Endothelial cell of umbilical vein (primary cell): ENCODE results near the gene FKRP. TPM values are rescaled to one million over a fixed set of nuclear protein-coding genes. Genes with fewer than 3 reads are reported as not detected.

Experiments
- BruUV-seq: library from RNA; stranded (reverse); fragments of 400-500 nt; replicated peaks from 2 replicates; lab custom pipeline; 2021; lab: Mats Ljungman, UMichigan
- CTCF ChIA-PET: fragments of 300-600, 350-600 bp; sonication (Branson Sonifier 250); formaldehyde crosslinking; loops from one replicate; lab custom pipeline; 2021; ENCODE audit warnings: antibody characterized with exemption, inconsistent platforms; lab: Charles Lee
- POLR2A ChIA-PET: fragments of 300-600, 350-600 bp; sonication (Branson Sonifier 250); formaldehyde crosslinking; loops from one replicate; lab custom pipeline; 2021; ENCODE audit warnings: antibody characterized with exemption, inconsistent platforms; lab: Charles Lee
- DNase-seq: peaks from one replicate; pipeline ENCODE4 v3.0.0-alpha.2; 2011; ENCODE audit warnings: low read depth, low spot score
- FAIRE-seq: peaks from 2 replicates; lab custom pipeline; 2011; peaks lifted over from hg19 to GRCh38; lab: Jason Lieb, UNC
- H2AFZ ChIP-seq: 2 replicates; pipeline ENCODE4 v1.6.0; 2012; ENCODE audit warnings: low read depth, low read length, control low read depth, inconsistent platforms
- H3K27ac ChIP-seq: 2 replicates; pipeline ENCODE4 v1.5.1; 2011; ENCODE audit warnings: low read depth, mild to moderate bottlenecking, control low read depth, low read length, moderate library complexity; ENCODE audit not compliant: insufficient read depth
- H3K27me3 ChIP-seq, 2 experiments: 2 replicates each; pipeline versions ENCODE4 v1.6.0 to v1.6.1; 2011; ENCODE audit warnings: low read length in 2 of 2, mixed read lengths in 1 of 2; ENCODE audit not compliant: control insufficient read depth in 2 of 2, insufficient read depth in 2 of 2
- H3K36me3 ChIP-seq, 2 experiments: 2 replicates in 1 of 2; 3 replicates in 1 of 2; pipeline ENCODE4 v1.5.1; 2011; ENCODE audit warnings: low read length in 2 of 2, mild to moderate bottlenecking in 1 of 2, moderate library complexity in 1 of 2; ENCODE audit not compliant: control insufficient read depth in 2 of 2, insufficient read depth in 2 of 2; ENCODE audit errors: extremely low read depth in 1 of 2
- H3K4me1 ChIP-seq: 3 replicates; pipeline ENCODE4 v1.5.1; 2011; ENCODE audit warnings: mild to moderate bottlenecking, low read length; ENCODE audit not compliant: control insufficient read depth, insufficient read depth; ENCODE audit errors: extremely low read depth
- H3K4me2 ChIP-seq: 2 replicates; pipeline ENCODE4 v1.6.1; 2011; ENCODE audit warnings: low read length, control low read depth, mixed read lengths; ENCODE audit not compliant: insufficient read depth
- H3K4me3 ChIP-seq, 3 experiments: fragments of 200-600 bp in 1 of 3; sonication (generic), shearing (Covaris generic) in 1 of 3; replicated peaks in 1 of 3; 2 replicates each; pipeline ENCODE4 v1.5.1; 2011 to 2016; ENCODE audit warnings: control low read depth in 3 of 3, low read length in 3 of 3, mild to moderate bottlenecking in 2 of 3, inconsistent platforms in 1 of 3, low read depth in 1 of 3, moderate library complexity in 1 of 3; ENCODE audit not compliant: insufficient read depth in 1 of 3
- H3K79me2 ChIP-seq: 2 replicates; pipeline ENCODE4 v1.6.0; 2012; ENCODE audit warnings: low read length, inconsistent platforms; ENCODE audit not compliant: control insufficient read depth, insufficient read depth
- H3K9ac ChIP-seq: replicated peaks from 2 replicates; pipeline ENCODE3; 2011; ENCODE audit warnings: low read length, control low read depth; ENCODE audit not compliant: insufficient read depth; ENCODE audit errors: extremely low read depth
- H3K9me1 ChIP-seq: replicated peaks from 3 replicates; pipeline ENCODE4 v1.6.0; 2011; ENCODE audit warnings: mild to moderate bottlenecking, low read length; ENCODE audit not compliant: control insufficient read depth, insufficient read depth; ENCODE audit errors: extremely low read depth
- H3K9me3 ChIP-seq: replicated peaks from 2 replicates; pipeline ENCODE4 v1.5.1; 2012; ENCODE audit warnings: low read length, inconsistent platforms; ENCODE audit not compliant: control insufficient read depth, insufficient read depth
- H4K20me1 ChIP-seq: replicated peaks from 2 replicates; pipeline ENCODE3; 2011; ENCODE audit warnings: mild to moderate bottlenecking, low read length; ENCODE audit not compliant: control insufficient read depth, insufficient read depth; ENCODE audit errors: extremely low read depth
- EZH2 ChIP-seq: IDR thresholded peaks from 2 replicates; pipeline ENCODE4 v1.6.1; 2012; ENCODE audit warnings: borderline replicate concordance, low read depth, mild to moderate bottlenecking, moderate library complexity, low read length, inconsistent platforms; ENCODE audit not compliant: severe bottlenecking
- FOS ChIP-seq: IDR thresholded peaks from 2 replicates; pipeline ENCODE4 v1.6.1; 2011; ENCODE audit warnings: mild to moderate bottlenecking, low read length, moderate library complexity, borderline replicate concordance; ENCODE audit not compliant: insufficient read depth
- GATA2 ChIP-seq: IDR thresholded peaks from 2 replicates; pipeline ENCODE4 v1.7.0; 2011; ENCODE audit warnings: low read depth, mild to moderate bottlenecking, moderate library complexity, mixed read lengths, low read length; ENCODE audit not compliant: insufficient read length, insufficient read depth
- JUN ChIP-seq: IDR thresholded peaks from 2 replicates; pipeline ENCODE4 v1.6.1; 2011; ENCODE audit warnings: borderline replicate concordance, low read depth; ENCODE audit not compliant: insufficient read length, insufficient read depth
- MYC ChIP-seq: IDR thresholded peaks from one replicate; pipeline ENCODE4 v1.6.1; 2011; ENCODE audit warnings: mild to moderate bottlenecking, low read depth, low read length
- POLR2A ChIP-seq: IDR thresholded peaks from 2 replicates; pipeline ENCODE4 v1.6.1; 2012; ENCODE audit warnings: low read depth, mild to moderate bottlenecking, control low read depth, low read length
- POLR2AphosphoS5 ChIP-seq: IDR thresholded peaks from 2 replicates; pipeline ENCODE4 v1.6.1; 2012; ENCODE audit warnings: low read depth, mild to moderate bottlenecking, control low read depth, low read length, moderate library complexity; ENCODE audit not compliant: insufficient read depth
- dilution Hi-C: fragments of 300-500 bp; cut with MboI; formaldehyde crosslinking; loops from one replicate; pipeline ENCODE4 v1.15.0; 2019; ENCODE audit warnings: low sequenced_read_pairs; ENCODE audit not compliant: extremely low pct_ligation_motif_present
- intact Hi-C: fragments of 100-400 bp; cut with micrococcal nuclease; formaldehyde crosslinking; loops from one replicate; pipeline ENCODE4 v1.10.0; 2022
- polyA plus RNA-seq, 4 experiments: library from polyadenylated mRNA; depleted of rRNA in 3 of 4; stranded (reverse) in 3 of 4; unstranded in 1 of 4; fragments of >200 nt; gene quantifications; 2 replicates each; pipeline versions ENCODE4 v1.2.1 to v1.2.3, GENCODE V29; 2011 to 2012; ENCODE audit warnings: missing spikeins in 1 of 4
- total RNA-seq: library from RNA; stranded (reverse); gene quantifications from 2 replicates; pipeline ENCODE4 v1.2.3, GENCODE V29; 2021
- TF ChIP-seq, protein P1 (sequence below), 2 donors: IDR thresholded peaks; 1 replicate in 1 of 2; 2 replicates in 1 of 2; pipeline ENCODE4 v1.5.1; 2011; ENCODE audit warnings: low read length in 2 of 2, mild to moderate bottlenecking in 2 of 2, moderate library complexity in 2 of 2, control low read depth in 1 of 2, inconsistent platforms in 1 of 2, low read depth in 1 of 2; ENCODE audit not compliant: insufficient read depth in 1 of 2; ENCODE audit errors: extremely low read depth in 1 of 2
- TF ChIP-seq, protein P2 (sequence below): IDR thresholded peaks from 2 replicates; pipeline ENCODE4 v1.6.1; 2011; ENCODE audit not compliant: insufficient read depth, insufficient read length

The FKRP gene
- total and polyA plus RNA-seq, 2 donors (not counting 3 experiments of a cell fraction or from before 2014, with no cell fraction given): 31.5 to 32.8 TPM

DNA sequence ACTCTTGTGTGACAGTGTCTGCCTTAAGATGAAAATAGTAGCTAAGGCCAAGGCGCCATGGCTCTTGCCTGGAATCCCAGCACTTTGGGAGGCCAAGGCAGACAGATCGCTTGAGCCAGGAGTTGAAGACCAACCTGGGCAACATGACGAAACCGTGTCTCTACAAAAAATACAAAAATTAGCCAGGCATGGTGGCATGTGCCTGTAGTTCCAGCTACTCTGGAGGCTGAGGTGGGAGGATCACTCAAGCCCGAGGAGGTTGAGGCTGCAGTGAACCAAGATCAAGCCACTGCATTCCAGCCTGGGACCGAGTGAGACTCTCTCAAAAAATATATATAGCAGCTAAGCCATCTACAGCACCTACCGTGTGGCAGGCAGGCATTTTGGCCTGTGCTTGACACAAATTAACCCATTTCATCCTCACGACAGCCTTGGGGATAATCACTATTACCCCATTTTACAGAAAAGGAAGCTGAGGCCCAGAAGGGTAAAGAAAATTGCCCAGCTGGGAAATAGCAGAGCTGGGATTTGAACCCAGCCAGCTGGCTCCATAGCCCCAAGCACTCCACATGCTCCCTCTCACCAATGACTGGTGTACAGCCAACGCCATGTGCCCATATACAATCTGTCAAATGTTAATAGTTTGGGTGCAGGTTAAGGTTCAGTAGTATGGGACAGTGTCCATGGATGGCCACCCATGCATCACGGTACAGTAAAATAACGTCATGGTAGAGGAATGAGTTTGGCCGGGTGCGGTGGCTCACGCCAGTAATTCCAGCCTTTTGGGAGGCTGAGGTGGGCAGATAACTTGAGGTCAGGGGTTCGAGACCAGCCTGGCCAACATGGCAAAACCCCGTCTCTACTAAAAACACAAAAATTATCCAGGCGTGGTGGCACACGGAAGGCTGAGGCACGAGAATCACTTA lies 39.5 kb downstream of the FKRP start:
- H3K4me1 ChIP-seq: peaks cover 34% of the 10 kb centered on the region
- dilution Hi-C loops (no loop called here), intact Hi-C loops (loop anchor here (5.0 kb wide), 1 partner anchor 472 kb away; the partner anchor contains the start of gene CCDC9)
- H3K27ac ChIP-seq: peak overlapping the region; percentile 98
- BruUV-seq: no TSS peak
- peaks cover 63% of the 10 kb centered on the region for H3K79me2 ChIP-seq
- peaks cover 4% of the 10 kb centered on the region for H4K20me1 ChIP-seq
- no peaks in the 10 kb centered on the region for H3K9me1 ChIP-seq
- TF ChIP-seq, protein P1, sequence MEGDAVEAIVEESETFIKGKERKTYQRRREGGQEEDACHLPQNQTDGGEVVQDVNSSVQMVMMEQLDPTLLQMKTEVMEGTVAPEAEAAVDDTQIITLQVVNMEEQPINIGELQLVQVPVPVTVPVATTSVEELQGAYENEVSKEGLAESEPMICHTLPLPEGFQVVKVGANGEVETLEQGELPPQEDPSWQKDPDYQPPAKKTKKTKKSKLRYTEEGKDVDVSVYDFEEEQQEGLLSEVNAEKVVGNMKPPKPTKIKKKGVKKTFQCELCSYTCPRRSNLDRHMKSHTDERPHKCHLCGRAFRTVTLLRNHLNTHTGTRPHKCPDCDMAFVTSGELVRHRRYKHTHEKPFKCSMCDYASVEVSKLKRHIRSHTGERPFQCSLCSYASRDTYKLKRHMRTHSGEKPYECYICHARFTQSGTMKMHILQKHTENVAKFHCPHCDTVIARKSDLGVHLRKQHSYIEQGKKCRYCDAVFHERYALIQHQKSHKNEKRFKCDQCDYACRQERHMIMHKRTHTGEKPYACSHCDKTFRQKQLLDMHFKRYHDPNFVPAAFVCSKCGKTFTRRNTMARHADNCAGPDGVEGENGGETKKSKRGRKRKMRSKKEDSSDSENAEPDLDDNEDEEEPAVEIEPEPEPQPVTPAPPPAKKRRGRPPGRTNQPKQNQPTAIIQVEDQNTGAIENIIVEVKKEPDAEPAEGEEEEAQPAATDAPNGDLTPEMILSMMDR (IDR thresholded peaks at IDR 0.05; ENCODE audit: extremely low read depth in 1 of 2, insufficient read depth in 1 of 2, low read depth in 1 of 2, low read length in 2 of 2): no peak
- TF ChIP-seq FOS: no peak
- no peak for TF ChIP-seq POLR2A
- no peak for TF ChIP-seq EZH2
- no peak for TF ChIP-seq GATA2
- TF ChIP-seq POLR2AphosphoS5: no peak
- TF ChIP-seq, protein P2, sequence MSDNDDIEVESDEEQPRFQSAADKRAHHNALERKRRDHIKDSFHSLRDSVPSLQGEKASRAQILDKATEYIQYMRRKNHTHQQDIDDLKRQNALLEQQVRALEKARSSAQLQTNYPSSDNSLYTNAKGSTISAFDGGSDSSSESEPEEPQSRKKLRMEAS: no peak
- no peak for TF ChIP-seq JUN
- no peak for TF ChIP-seq MYC
- H3K4me2 ChIP-seq: peak overlapping the region; percentile 69
- POLR2A ChIA-PET: interaction anchor here (0.5 to 0.9 kb wide), 3 partner anchors 18 to 69 kb away, joined by 3 to 5 read pairs (median 4); partner anchors contain the start of gene PRKD2
- peak overlapping the region in 2 of 3 experiments; percentile 20 to 60 for H3K4me3 ChIP-seq
- FAIRE-seq: no peak
- H3K36me3 ChIP-seq: peaks cover 13 to 16% of the 10 kb centered on the region in 2 experiments
- no peaks in the 10 kb centered on the region for H3K9me3 ChIP-seq
- no peak overlapping the region for H3K9ac ChIP-seq
- CTCF ChIA-PET: interaction anchor here (0.8 to 6.7 kb wide), 11 partner anchors 15 to 55 kb away, joined by 3 to 63 read pairs (median 5); no protein-coding TSS in a partner anchor
- no peak overlapping the region for H2AFZ ChIP-seq
- no peak for DNase-seq
- no peaks in the 10 kb centered on the region for H3K27me3 ChIP-seq
